Inferior parietal cortex (tissue), 1 donor: ENCODE results near the gene CUX1.

ENCODE experiments used
- DNase-seq: peaks from one replicate; pipeline ENCODE4 v3.0.0-alpha.2; 2016; ENCODE audit errors: extremely low spot score

CUX1 gene

GRCh38 chr7:101891936-101892640, 74.7 kb downstream of the CUX1 start:
- DNase-seq: peak; percentile 34

GRCh38 chr7:101893341-101894082, 76.1 kb downstream of the CUX1 start:
- no peak for DNase-seq

- DNase-seq: no peak
Measured at GRCh38 chr7:101896316-101896715, 78.9 kb downstream of the CUX1 start.

- DNase-seq: no peak
Measured at GRCh38 chr7:101896941-101897340, 79.5 kb downstream of the CUX1 start.

GRCh38 chr7:101898106-101898505, 80.7 kb downstream of the CUX1 start:
- DNase-seq: no peak

GRCh38 chr7:101899616-101900015, 82.2 kb downstream of the CUX1 start:
- no peak for DNase-seq

- peak; percentile 38 for DNase-seq
Measured at GRCh38 chr7:101900103-101900502, 82.7 kb downstream of the CUX1 start.

GRCh38 chr7:101901661-101902491, 84.5 kb downstream of the CUX1 start:
- DNase-seq: no peak

GRCh38 chr7:101902680-101903514, 85.5 kb downstream of the CUX1 start:
- peak; percentile 48 for DNase-seq

- DNase-seq: no peak
Measured at GRCh38 chr7:101903515-101903868, 86.1 kb downstream of the CUX1 start.

GRCh38 chr7:101904019-101904418, 86.6 kb downstream of the CUX1 start:
- DNase-seq: no peak

GRCh38 chr7:101905203-101905865, 87.9 kb downstream of the CUX1 start:
- DNase-seq: no peak

- DNase-seq: no peak
Measured at GRCh38 chr7:101906291-101907240, 89.1 kb downstream of the CUX1 start.

GRCh38 chr7:101910991-101911799, 93.8 kb downstream of the CUX1 start:
- no peak for DNase-seq

- DNase-seq: no peak
Measured at GRCh38 chr7:101911800-101912715, 94.6 kb downstream of the CUX1 start.

GRCh38 chr7:101912716-101913110, 95.3 kb downstream of the CUX1 start:
- DNase-seq: no peak

GRCh38 chr7:101913247-101913721, 95.9 kb downstream of the CUX1 start:
- no peak for DNase-seq

- DNase-seq: peak; percentile 59
Measured at GRCh38 chr7:101913851-101914250, 96.4 kb downstream of the CUX1 start.
